Naive B cell (primary cell): ENCODE measurements around the gene MARVELD1. TPM values are rescaled to one million over a fixed set of nuclear protein-coding genes. Genes with fewer than 3 reads are reported as not detected.
A peak's percentile ranks its signal among the peaks of the same experiment; 100 is the strongest.

ENCODE experiments used
- ATAC-seq, 2 donors: fragments of 150-1000 bp; cut with Tn5 transposase; 2 replicates each; pipeline ENCODE4 v1.10.0; 2021; ENCODE audit warnings: low read depth in 2 of 2, mild to moderate bottlenecking in 2 of 2, moderate library complexity in 2 of 2
- DNase-seq: peaks from one replicate; pipeline ENCODE4 v3.0.0; 2022
- H3K27ac Mint-ChIP-seq, 6 donors: one replicate each; pipeline ENCODE4 v1.8.0; 2020 to 2022; ENCODE audit warnings: mild to moderate bottlenecking in 6 of 6, mixed read lengths in 6 of 6, moderate library complexity in 5 of 6, inconsistent platforms in 2 of 6
- H3K27me3 Mint-ChIP-seq, 3 donors: one replicate each; pipeline ENCODE4 v1.8.0; 2021 to 2022; ENCODE audit warnings: mixed read lengths in 3 of 3, mild to moderate bottlenecking in 1 of 3
- H3K36me3 Mint-ChIP-seq, 2 donors: one replicate each; pipeline ENCODE4 v1.8.0; 2020 to 2022; ENCODE audit warnings: mixed read lengths in 2 of 2, inconsistent platforms in 1 of 2, mild to moderate bottlenecking in 1 of 2
- H3K4me1 Mint-ChIP-seq, 3 donors: one replicate each; pipeline ENCODE4 v1.8.0; 2020 to 2022; ENCODE audit warnings: mixed read lengths in 3 of 3, inconsistent platforms in 1 of 3, mild to moderate bottlenecking in 1 of 3, moderate library complexity in 1 of 3
- H3K4me3 Mint-ChIP-seq, 8 donors: one replicate each; pipeline ENCODE4 v1.8.0; 2020 to 2022; ENCODE audit warnings: mild to moderate bottlenecking in 8 of 8, mixed read lengths in 8 of 8, moderate library complexity in 8 of 8, inconsistent platforms in 2 of 8
- H3K9me3 Mint-ChIP-seq, 7 donors: one replicate each; pipeline ENCODE4 v1.8.0; 2020 to 2022; ENCODE audit warnings: mixed read lengths in 7 of 7, mild to moderate bottlenecking in 5 of 7, inconsistent platforms in 2 of 7, moderate library complexity in 1 of 7
- polyA plus RNA-seq, 6 donors: library from polyadenylated mRNA; unstranded; fragments of 300-500 nt; fragmentation: Illumina TruSeq; gene quantifications; one replicate each; pipeline ENCODE4 v1.2.3, GENCODE V29; 2021; ENCODE audit warnings: low read depth in 6 of 6

The MARVELD1 gene
- polyA plus RNA-seq, 6 donors from 2014 or later: 0.57 TPM; not detected in 5

- ATAC-seq (no peak), DNase-seq (no peak)
- Mint-ChIP-seq H3K27me3 (peaks cover 25 to 56% (median 31%) of the 10 kb centered on the region in 3 donors), H3K4me3 (no peak overlapping the region), H3K9me3 (no peaks in the 10 kb centered on the region), H3K4me1 (peaks cover 0 to 4% (median 0%) of the 10 kb centered on the region in 3 donors), H3K36me3 (peaks cover 0 to 5% of the 10 kb centered on the region in 2 donors), H3K27ac (peak overlapping the region in 1 of 6 donors; percentile 45)
Measured at GRCh38 chr10:97705006-97705670, 8.4 kb upstream of the MARVELD1 start.

DNA sequence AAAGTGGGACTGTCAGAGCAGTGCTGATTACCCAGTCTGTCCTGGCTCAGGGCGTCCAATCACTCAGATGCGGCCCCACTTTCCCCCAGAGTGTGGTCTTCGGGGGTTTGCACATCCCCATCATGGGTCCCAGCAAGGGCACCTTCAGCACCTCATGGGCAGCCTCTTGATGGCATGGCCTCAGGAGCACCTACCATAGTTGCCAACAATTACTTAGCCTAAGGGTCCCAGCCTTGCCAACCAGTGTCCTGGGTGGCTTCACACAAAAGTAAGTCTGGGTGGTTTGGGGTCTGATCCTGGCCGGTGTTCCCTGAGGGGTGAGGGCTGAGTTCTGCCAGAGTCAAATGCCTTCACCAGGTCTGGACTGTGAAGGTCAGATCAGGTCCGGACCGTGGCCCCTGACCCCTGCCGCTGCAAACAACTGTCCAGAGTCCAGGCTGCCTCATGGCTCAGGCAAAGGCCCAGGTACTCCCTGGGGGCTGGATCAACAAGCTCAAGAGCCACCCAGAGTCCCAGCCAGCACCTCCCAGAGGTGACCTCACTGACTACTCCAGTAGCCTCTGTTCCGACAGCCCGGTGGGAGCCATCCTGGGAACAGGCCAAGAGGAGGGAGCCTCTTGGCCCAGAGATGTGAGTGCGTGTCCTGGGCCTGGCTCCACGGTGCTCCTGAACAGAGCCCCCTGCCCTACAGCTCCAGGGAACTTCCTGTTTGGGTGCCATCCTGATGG lies 6.2 kb upstream of the MARVELD1 start:
- ATAC-seq (no peak), DNase-seq (no peak)
- H3K36me3 Mint-ChIP-seq: peaks cover 0 to 5% of the 10 kb centered on the region in 2 donors
- H3K9me3 Mint-ChIP-seq: no peaks in the 10 kb centered on the region
- H3K27ac Mint-ChIP-seq: no peak overlapping the region
- H3K27me3 Mint-ChIP-seq: peaks cover 32 to 64% (median 34%) of the 10 kb centered on the region in 3 donors
- H3K4me1 Mint-ChIP-seq: peaks cover 0 to 4% (median 0%) of the 10 kb centered on the region in 3 donors
- no peak overlapping the region for H3K4me3 Mint-ChIP-seq

GRCh38 chr10:97708167-97708566 lies 5.4 kb upstream of the MARVELD1 start:
- no peaks in the 10 kb centered on the region for H3K9me3 Mint-ChIP-seq
- H3K4me3 Mint-ChIP-seq: no peak overlapping the region
- DNase-seq (no peak), ATAC-seq (no peak)
- H3K27me3 Mint-ChIP-seq: peaks cover 38 to 71% (median 41%) of the 10 kb centered on the region in 3 donors
- H3K36me3 Mint-ChIP-seq: peaks cover 0 to 5% of the 10 kb centered on the region in 2 donors
- H3K4me1 Mint-ChIP-seq: peaks cover 4 to 8% (median 6%) of the 10 kb centered on the region in 3 donors
- no peak overlapping the region for H3K27ac Mint-ChIP-seq

- Mint-ChIP-seq H3K36me3 (peaks cover 0 to 1% of the 10 kb centered on the region in 2 donors), H3K4me3 (no peak overlapping the region), H3K27ac (no peak overlapping the region), H3K9me3 (no peaks in the 10 kb centered on the region), H3K27me3 (peaks cover 35 to 67% (median 41%) of the 10 kb centered on the region in 3 donors), H3K4me1 (peaks cover 8 to 13% (median 10%) of the 10 kb centered on the region in 3 donors)
- DNase-seq: no peak
- ATAC-seq: no peak
Measured at GRCh38 chr10:97708976-97709946, 4.3 kb upstream of the MARVELD1 start.

DNA sequence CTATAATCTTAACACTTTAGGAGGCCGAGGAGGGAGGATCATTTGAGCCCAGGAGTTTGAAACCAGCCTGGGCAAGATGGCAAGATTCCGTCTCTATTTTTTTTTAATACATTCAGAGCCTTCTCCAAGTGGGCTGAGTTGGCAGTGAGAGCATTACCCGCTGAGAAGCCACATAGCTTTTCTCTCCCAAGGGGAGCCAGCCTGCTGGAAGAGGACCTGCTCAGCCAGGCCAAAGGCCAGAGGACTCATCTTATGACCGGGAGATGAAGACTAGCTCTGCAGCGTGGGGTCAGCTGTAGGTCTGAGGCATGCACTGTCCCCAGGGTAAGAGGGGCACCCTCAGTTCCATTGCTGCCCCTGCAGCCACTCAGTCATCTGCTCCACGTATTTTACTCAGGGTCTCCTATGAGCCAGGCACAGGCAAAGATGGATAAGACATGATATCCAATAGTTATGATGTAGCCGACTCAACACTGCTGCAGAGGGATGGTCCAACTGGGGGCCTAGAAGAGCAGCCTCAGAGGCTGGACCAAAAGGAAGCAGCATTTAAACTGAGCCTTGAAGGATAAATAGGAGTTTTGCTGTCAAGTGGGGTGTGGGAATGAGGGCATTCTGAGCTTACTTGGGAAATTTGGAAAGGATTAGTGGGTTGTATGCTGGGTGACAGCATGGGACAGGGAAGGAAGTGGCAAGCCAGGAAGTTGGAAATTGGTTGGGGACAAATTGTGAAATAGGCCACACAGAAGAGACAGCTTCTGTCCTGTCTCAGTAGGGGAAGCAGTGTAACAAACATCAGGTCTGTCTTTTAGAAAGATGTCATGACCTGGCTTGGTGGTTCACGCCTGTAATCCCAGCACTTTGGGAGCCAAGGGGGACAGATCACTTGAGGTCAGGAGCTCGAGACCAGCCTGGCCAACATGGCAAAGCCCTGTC lies 1.6 kb upstream of the MARVELD1 start:
- peak overlapping the region in 7 of 8 donors; percentile 6 to 95 (median 60) for H3K4me3 Mint-ChIP-seq
- peak overlapping the region in 3 of 6 donors; percentile 3 to 81 (median 57) for H3K27ac Mint-ChIP-seq
- H3K4me1 Mint-ChIP-seq: peaks cover 8 to 19% (median 17%) of the 10 kb centered on the region in 3 donors
- peaks cover 30 to 50% (median 40%) of the 10 kb centered on the region in 3 donors for H3K27me3 Mint-ChIP-seq
- no peaks in the 10 kb centered on the region for H3K36me3 Mint-ChIP-seq
- H3K9me3 Mint-ChIP-seq: no peaks in the 10 kb centered on the region
- no peak for ATAC-seq
- no peak for DNase-seq

- Mint-ChIP-seq H3K27ac (peak overlapping the region in 5 of 6 donors; percentile 69 to 98 (median 78)), H3K36me3 (no peaks in the 10 kb centered on the region), H3K4me3 (peak overlapping the region; percentile 81 to 99 (median 98)), H3K9me3 (no peaks in the 10 kb centered on the region), H3K4me1 (peaks cover 8 to 19% (median 17%) of the 10 kb centered on the region in 3 donors), H3K27me3 (peaks cover 27 to 37% (median 31%) of the 10 kb centered on the region in 3 donors)
- peak; percentile 54 for DNase-seq
- peak; percentile 78 to 85 for ATAC-seq
Measured at GRCh38 chr10:97713826-97714400, 383 bp downstream of the MARVELD1 start.

GRCh38 chr10:97714401-97715258 lies 1.1 kb downstream of the MARVELD1 start:
- ATAC-seq (peak; percentile 64 to 66), DNase-seq (peak; percentile 43)
- peaks cover 23 to 33% (median 24%) of the 10 kb centered on the region in 3 donors for H3K27me3 Mint-ChIP-seq
- H3K27ac Mint-ChIP-seq: peak overlapping the region in 3 of 6 donors; percentile 21 to 78 (median 69)
- no peaks in the 10 kb centered on the region for H3K9me3 Mint-ChIP-seq
- peak overlapping the region; percentile 81 to 99 (median 98) for H3K4me3 Mint-ChIP-seq
- peaks cover 8 to 19% (median 17%) of the 10 kb centered on the region in 3 donors for H3K4me1 Mint-ChIP-seq
- no peaks in the 10 kb centered on the region for H3K36me3 Mint-ChIP-seq

DNA sequence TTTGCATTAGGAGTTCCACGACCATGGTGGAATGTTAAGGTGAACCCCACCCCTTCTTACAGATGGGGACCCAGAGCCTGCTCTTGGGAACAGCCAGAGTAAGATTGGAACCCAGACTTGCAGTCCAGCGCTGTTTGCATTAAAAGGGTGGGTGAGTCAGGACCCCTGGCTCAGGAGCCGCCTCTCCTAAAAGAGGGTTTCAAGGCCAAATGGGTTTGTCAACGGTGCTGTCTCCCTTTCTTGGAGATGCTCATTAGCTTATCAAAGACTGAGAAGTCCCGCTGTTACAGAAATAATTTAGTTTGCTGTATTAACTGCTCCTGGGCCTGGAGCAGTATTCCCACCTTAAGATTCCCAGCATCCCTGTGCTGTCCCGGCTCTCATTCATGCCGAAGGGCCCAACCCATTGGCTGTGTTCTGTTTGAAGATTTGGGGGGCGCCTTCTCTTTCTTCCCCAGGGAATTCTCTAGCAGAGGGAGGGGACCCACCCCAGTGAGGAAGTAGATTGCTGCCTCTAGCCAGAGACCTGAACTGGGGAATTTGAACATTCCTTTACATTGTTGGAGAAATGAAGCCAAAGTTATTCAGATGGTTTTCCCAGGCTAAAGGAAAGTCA lies 1.8 kb downstream of the MARVELD1 start:
- no peaks in the 10 kb centered on the region for H3K9me3 Mint-ChIP-seq
- peak overlapping the region in 1 of 6 donors; percentile 21 for H3K27ac Mint-ChIP-seq
- no peak for ATAC-seq
- no peak for DNase-seq
- H3K4me1 Mint-ChIP-seq: peaks cover 8 to 19% (median 17%) of the 10 kb centered on the region in 3 donors
- no peaks in the 10 kb centered on the region for H3K36me3 Mint-ChIP-seq
- peaks cover 16 to 29% (median 24%) of the 10 kb centered on the region in 3 donors for H3K27me3 Mint-ChIP-seq
- H3K4me3 Mint-ChIP-seq: peak overlapping the region; percentile 81 to 99 (median 98)

DNA sequence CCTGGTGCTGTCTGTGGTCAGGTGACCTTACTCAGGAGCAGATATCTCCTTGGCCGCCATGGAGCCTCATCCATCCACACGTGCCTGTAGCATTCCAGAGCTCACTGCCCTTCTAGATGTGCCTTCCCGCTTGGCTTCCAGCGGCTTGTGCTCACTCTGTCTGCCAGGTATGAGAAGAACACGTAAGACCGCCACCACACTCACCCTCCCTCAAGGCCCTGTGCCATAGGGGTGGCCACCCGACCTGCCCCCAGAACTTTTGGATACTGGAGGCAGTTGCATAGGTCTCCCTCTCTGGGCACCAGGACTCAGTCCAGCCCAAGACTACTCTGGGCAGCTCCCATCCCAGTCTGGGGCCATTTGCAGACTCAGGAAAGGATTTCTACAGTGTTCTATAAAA lies 4.1 kb downstream of the MARVELD1 start:
- no peaks in the 10 kb centered on the region for H3K36me3 Mint-ChIP-seq
- no peak overlapping the region for H3K27ac Mint-ChIP-seq
- ATAC-seq (no peak), DNase-seq (no peak)
- no peaks in the 10 kb centered on the region for H3K9me3 Mint-ChIP-seq
- H3K27me3 Mint-ChIP-seq: peaks cover 10 to 19% (median 13%) of the 10 kb centered on the region in 3 donors
- H3K4me3 Mint-ChIP-seq: no peak overlapping the region
- H3K4me1 Mint-ChIP-seq: peaks cover 8 to 19% (median 17%) of the 10 kb centered on the region in 3 donors

DNA sequence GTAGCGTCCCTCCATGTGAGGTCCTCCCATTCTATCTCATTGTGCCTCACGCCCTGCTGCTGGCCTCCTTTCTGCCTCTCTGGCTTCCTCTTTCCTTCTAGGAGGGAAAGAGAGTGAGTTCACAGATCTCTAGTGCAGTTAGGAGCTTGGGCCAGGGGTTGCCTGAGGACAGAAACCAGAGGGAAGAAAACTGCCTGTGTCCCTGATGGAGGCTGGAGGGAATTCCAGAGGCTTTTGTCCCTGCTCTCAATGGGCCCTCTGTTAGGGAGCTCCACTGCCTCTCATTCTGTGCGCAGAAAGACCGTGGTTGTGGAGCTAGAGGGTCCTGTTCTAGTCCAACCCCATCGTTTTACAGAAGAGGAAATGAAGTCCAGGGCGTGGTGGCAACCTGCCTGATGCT lies 4.6 kb downstream of the MARVELD1 start:
- Mint-ChIP-seq H3K4me1 (peaks cover 4 to 15% (median 12%) of the 10 kb centered on the region in 3 donors), H3K9me3 (no peaks in the 10 kb centered on the region), H3K36me3 (no peaks in the 10 kb centered on the region), H3K4me3 (peak overlapping the region in 1 of 8 donors; percentile 33), H3K27ac (no peak overlapping the region), H3K27me3 (peaks cover 5 to 14% (median 8%) of the 10 kb centered on the region in 3 donors)
- no peak for DNase-seq
- no peak for ATAC-seq

DNA sequence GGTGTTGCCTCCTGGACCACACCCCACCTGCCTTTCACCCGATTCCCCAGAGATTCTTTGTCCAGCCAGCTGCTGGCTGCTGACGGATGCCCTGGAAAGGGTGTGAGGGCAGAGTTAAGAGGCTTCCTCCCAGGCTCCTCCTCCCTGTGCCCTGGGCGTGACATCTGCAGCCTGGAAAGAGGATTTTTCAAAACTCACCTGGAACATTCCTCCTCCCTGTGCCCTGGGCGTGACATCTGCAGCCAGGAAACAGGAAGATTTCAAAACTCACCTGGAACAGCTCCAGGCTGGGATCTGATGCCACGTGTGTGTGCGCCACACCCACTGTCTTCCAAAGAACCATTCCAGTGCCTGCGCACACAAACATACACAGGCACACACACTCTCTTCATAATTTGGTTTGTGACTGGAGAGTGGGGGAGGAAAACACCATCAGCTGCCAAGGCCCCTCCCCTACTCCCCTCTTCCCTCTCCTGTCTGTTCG lies 5.2 kb downstream of the MARVELD1 start:
- peaks cover 5 to 14% (median 6%) of the 10 kb centered on the region in 3 donors for H3K27me3 Mint-ChIP-seq
- peaks cover 4 to 11% (median 10%) of the 10 kb centered on the region in 3 donors for H3K4me1 Mint-ChIP-seq
- H3K4me3 Mint-ChIP-seq: no peak overlapping the region
- H3K36me3 Mint-ChIP-seq: no peaks in the 10 kb centered on the region
- DNase-seq (no peak), ATAC-seq (no peak)
- no peaks in the 10 kb centered on the region for H3K9me3 Mint-ChIP-seq
- H3K27ac Mint-ChIP-seq: no peak overlapping the region
